Activated effector memory CD4-positive, alpha-beta T cell treated with Interleukin-2 at 50 U/mL for 16 hours (primary cell): Measurements from ENCODE around the gene RPL6.

ENCODE experiments used
- DNase-seq: peaks from one replicate; pipeline ENCODE4 v3.0.0-alpha.2; 2020

The RPL6 gene

DNA sequence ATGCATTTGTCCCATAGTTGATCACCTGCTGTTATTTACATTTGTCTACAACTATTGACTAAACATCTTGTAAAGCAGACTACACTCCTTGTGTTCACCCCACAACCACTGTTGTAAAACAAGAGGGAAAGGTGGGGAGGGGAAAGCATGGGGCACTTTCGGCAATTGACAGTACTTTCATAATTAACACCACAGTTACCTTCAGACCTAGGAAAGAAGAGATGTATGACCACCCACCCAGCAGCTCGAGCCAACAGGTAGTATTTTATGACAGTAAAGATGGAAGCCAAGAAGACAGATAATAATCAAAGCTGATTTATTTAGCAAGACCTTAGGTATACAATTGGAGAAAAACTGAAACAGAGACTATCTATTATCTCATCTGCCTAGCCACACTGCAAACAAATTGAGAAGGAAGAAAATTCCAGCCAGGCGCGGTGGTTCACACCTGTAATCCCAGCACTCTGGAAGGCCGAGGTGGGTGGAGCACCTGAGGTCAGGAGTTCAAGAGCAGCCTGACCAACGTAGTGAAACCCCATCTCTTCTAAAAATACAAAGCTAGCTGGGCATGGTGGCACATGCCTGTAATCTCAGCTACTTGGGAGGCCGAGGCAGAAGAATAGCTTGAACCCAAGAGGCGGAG is 38.4 kb downstream of the RPL6 start:
- DNase-seq: no peak

DNA sequence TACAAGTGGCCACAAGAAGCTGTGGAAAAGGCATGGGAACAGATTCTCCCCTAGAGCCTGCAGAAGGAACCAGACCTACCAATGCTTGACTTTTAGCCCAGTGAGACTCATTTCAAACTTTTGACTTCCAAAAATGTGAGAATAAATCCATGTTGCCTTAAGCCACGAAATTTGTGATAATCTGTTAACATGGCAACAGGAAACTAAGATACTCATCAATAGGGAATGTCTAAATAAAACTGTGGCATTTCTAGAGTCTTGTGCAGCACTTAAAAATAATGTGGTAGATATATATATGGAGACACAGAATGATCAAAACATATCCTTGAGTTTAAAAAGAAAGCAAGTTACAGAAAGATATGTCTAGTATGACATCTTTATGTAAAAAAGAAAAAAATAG is 39.2 kb downstream of the RPL6 start:
- DNase-seq: no peak

DNA sequence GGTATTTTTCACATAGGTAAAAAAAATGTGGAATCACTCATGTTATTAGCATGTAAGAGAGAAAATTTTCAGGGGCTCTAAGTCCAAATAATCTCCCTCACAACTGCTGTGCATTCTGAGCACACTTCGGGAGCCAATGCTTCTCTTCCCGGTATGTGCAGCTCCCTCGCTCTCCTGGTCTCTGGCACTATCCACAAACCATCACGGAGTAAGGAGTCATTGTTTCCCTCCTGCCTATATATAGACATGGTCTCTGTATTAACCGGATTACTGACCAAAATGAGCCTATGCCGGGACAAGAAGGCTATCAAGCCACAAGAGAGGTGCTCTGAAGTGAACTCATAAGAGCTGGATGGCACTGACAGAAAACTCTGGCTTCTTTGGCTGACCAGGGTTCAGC is 40.5 kb downstream of the RPL6 start:
- no peak for DNase-seq

DNA sequence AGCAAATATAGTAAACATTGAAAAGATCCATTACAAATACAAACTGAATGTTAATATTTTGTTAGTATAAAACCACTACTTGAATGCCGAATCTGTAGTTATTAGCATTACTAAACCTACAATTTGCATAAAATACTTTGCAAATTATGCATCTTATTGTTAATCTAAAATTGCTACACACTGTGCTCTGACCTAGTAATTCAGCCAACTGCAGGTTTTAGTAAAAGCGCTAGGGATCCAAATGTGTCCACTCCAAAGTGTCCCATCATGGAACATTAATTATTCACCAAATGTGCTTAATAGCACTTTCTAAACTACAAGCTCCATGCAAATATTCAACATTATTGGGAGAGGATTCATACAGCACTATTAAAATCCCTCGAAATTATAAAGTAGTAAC is 41.4 kb downstream of the RPL6 start:
- DNase-seq: no peak

DNA sequence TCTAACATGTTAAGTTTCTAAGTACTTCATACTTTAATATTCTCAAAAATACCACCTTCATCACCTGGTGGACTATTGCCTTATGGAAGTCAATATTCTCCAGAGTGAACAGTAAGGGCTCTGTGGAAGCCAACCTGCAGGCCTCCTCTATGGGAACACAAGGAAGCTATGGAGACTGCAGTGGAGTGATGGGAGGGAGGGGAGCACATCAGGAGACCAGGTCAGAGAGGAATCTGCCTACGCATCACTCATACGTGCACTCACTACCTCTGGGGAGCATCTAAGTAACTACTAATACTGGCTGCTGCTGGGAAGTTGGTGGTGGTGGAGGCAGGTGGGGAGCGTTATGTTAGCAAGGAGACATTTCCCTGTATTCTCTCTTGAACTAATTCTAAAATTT is 47.1 kb downstream of the RPL6 start:
- DNase-seq: no peak

DNA sequence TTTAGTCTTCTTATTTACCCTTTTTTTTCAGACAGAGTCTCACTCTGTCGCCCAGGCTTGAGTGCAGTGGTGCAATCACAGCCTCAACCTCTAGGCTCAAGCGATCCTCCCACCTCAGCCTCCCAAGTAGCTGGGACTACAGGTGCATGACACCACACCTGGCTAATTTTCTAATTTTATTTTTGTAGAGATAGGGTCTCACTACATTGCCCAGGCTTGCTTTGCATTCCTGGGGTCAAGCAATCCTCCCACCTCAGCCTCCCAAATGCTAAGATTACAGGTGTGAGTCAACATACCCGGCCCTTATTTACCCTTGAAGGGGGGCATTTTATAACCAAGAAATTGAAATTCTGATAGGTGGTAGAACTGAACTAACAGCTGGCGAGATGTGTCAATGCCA is 48.1 kb downstream of the RPL6 start:
- DNase-seq: no peak

DNA sequence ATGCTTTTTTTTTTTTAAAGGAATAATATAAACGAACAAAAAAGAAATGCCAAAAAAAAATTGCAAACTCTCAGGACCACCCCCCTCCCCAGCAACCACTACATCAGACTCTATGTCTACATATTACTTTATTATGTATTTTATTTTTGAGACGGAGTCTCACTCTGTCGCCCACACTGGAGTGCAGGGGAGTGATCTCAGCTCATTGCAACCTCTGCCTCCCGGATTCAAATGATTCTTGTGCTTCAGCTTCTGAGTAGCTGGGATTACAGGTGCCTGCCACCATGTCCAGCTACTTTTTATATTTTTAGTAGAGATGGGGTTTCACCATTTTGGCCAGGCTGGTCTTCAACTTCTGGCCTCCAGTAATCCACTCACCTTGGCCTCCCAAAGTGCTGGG is 50.1 kb downstream of the RPL6 start:
- DNase-seq: no peak

DNA sequence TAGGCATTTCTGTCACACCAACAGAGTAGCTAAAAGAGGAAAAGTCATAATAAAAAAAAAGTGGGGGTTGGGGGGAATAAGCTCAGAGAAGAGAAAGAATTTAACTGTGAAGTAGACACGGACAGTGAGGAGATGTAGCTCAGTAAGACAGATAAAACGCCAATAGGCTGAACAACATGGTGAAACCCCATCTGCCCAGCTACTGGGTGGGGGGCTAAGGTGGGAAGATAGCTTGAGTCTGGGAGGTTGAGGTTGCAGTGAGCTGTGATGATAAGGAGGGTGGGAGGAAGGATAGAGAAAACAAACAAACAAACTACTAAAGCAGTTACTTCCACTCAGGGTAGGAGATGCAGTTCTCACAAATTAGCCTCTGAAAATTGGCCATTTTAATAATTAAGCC is 52.2 kb downstream of the RPL6 start:
- no peak for DNase-seq
